Measurements from ENCODE around the gene SDHAF1. TPM values are rescaled to one million over a fixed set of nuclear protein-coding genes. Genes with fewer than 3 reads are reported as not detected.

Gene SDHAF1
- total and polyA plus RNA-seq, 11 donors: 9.7 to 41.8 (median 11.4) TPM

DNA sequence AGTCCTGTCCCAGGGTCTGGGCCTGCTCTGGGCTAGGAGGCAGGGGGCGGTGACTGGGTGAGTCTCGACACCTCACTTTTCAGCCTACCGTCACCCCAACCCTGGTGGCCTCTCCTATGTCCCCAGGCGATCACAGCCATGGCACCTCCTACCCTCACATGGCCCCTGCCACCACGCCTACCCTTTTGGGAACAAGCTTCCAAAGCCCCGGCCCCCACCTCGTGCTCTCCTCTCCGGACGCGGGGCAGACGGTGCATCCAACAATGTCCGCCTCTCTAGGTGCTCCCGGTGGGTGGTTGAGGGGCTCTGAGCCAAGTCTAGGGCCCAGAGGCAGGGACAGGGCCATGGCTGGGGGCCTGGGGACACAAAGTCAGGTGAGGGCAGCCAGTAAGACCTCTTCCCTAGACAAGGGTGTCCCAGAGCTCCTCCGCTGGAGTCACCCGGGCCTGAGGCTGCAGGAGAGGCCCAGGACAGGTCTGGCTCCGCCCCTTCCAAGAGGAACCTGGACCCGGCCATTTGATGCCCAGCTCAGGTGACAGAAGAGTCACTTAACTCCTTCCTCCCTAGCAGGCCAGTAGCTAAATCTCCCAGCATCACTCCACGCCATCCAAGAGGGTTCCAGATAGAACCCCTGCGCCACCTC, 13.5 kb downstream of the SDHAF1 start, which contains the start of gene SYNE4:
Gene SYNE4 (minus strand): TSS at position 478 of the 643 bp plus-strand sequence. CDS start 132 bp downstream, at position 346.
- Histone ChIP-seq H3K36me3 (peaks cover 0 to 5% (median 0%) of the 10 kb centered on the region in 9 donors), H3K9me3 (no peaks in the 10 kb centered on the region), H3K4me1 (peaks cover 0 to 21% (median 11%) of the 10 kb centered on the region in 12 donors), H3K27ac (peak within 1 kb of the TSS in 5 of 12 donors; percentile 33 to 76 (median 39)), H3K27me3 (no peaks in the 10 kb centered on the region), H3K4me3 (peak within 1 kb of the TSS in 10 of 12 donors; percentile 25 to 59 (median 50))
- intact Hi-C loops (cut with DNase I): no loop called here
- 53 to 60% (median 56%) methylated on average over 6 to 19 of the region's 19 CpGs for WGBS, 4 donors
- ATAC-seq (peak in 1 of 4 donors; percentile 15), DNase-seq (no peak)
- TF ChIP-seq, protein P1, sequence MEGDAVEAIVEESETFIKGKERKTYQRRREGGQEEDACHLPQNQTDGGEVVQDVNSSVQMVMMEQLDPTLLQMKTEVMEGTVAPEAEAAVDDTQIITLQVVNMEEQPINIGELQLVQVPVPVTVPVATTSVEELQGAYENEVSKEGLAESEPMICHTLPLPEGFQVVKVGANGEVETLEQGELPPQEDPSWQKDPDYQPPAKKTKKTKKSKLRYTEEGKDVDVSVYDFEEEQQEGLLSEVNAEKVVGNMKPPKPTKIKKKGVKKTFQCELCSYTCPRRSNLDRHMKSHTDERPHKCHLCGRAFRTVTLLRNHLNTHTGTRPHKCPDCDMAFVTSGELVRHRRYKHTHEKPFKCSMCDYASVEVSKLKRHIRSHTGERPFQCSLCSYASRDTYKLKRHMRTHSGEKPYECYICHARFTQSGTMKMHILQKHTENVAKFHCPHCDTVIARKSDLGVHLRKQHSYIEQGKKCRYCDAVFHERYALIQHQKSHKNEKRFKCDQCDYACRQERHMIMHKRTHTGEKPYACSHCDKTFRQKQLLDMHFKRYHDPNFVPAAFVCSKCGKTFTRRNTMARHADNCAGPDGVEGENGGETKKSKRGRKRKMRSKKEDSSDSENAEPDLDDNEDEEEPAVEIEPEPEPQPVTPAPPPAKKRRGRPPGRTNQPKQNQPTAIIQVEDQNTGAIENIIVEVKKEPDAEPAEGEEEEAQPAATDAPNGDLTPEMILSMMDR (IDR thresholded peaks at IDR 0.05): no peak
- TF ChIP-seq POLR2A (IDR thresholded peaks at IDR 0.05): no peak

GRCh38 chr19:36009220-36009619, 14.2 kb downstream of the SDHAF1 start:
- no peaks in the 10 kb centered on the region for H3K9me3 ChIP-seq
- H3K4me1 ChIP-seq: peaks cover 0 to 24% (median 11%) of the 10 kb centered on the region in 12 donors
- H3K4me3 ChIP-seq: peak overlapping the region in 10 of 12 donors; percentile 25 to 59 (median 50)
- H3K36me3 ChIP-seq: peaks cover 0 to 3% (median 0%) of the 10 kb centered on the region in 9 donors
- 1 to 4% (median 2%) methylated on average over 18 to 50 of the region's 50 CpGs for WGBS, 4 donors
- intact Hi-C loops (cut with DNase I): no loop called here
- TF ChIP-seq POLR2A (IDR thresholded peaks at IDR 0.05): peak in 1 of 2 donors; percentile 17
- TF ChIP-seq, protein P1 (IDR thresholded peaks at IDR 0.05): no peak
- peak overlapping the region in 5 of 12 donors; percentile 33 to 76 (median 39) for H3K27ac ChIP-seq
- H3K27me3 ChIP-seq: no peaks in the 10 kb centered on the region
- peak; percentile 69 to 80 (median 75) for DNase-seq
- peak in 3 of 4 donors; percentile 23 to 66 (median 48) for ATAC-seq

DNA sequence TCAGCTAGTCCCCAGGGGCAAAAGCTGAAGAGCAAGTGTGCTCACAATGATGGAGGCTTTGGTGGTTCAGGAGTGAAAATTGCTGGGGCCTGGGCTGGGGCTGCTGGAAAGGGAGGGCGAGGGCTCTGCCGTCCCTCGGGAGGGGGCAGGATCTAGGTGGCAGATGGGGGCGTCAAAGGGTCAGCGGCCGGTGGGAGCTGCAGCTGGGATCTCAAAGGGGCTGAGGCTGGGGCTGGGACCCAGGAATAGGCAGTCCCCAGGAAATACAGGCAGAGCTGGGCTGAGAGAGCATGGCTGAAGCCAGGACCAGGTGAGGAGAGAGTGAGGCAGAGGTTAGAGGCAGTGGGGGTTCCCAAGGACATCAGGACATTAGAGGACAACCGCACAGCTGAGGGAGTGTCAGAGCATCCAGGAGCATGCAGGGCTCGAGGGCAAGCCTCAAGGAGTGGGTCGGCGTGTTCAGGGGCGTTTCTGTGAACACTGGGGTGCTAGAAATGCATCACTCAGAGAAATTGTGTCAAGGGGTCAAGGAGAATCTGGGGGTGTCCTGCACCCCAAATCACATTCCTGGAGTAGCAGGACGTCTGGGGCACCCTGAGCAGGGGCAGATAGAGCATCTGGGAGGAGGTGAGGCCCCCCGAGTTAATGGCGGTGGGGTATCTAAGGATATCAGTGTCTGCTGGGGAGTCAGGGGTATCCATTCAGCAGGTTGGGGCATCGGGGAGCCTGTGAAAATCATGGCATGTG, 14.8 kb downstream of the SDHAF1 start:
- whole genome bisulfite sequencing, 4 donors: 54 to 61% (median 58%) methylated on average over 15 of the region's 15 CpGs

More for the DNA sequence above, 14.8 kb downstream of the SDHAF1 start:
- Histone ChIP-seq H3K4me1 (peaks cover 0 to 29% (median 16%) of the 10 kb centered on the region in 12 donors), H3K4me3 (peak overlapping the region in 10 of 12 donors; percentile 25 to 59 (median 50)), H3K27ac (peak overlapping the region in 4 of 12 donors; percentile 33 to 76 (median 40)), H3K36me3 (peaks cover 0 to 3% (median 0%) of the 10 kb centered on the region in 9 donors), H3K9me3 (no peaks in the 10 kb centered on the region), H3K27me3 (no peaks in the 10 kb centered on the region)
- no peak for TF ChIP-seq POLR2A (IDR thresholded peaks at IDR 0.05)
- TF ChIP-seq, protein P1 (IDR thresholded peaks at IDR 0.05): no peak
- no peak for ATAC-seq
- no peak for DNase-seq
- intact Hi-C loops (cut with DNase I): loop anchor here in 2 of 10 donors (5.0 kb wide), 1 partner anchor 42 kb away; the partner anchor contains the start of genes THAP8 (in 2 of the 2) and WDR62 (in 2 of the 2)

All from heart left ventricle (tissue), 16 donors.